Esophagus muscularis mucosa (tissue), 4 donors: ENCODE data around the gene SIAH3. TPM values are rescaled to one million over a fixed set of nuclear protein-coding genes. Genes with fewer than 3 reads are reported as not detected.
"Not testable (repeated sequence)": the region's sequence is repeated elsewhere in the genome, so short reads cannot be mapped to it uniquely, and the experiment has no call there.

Experiments
- DNase-seq: peaks from one replicate; pipeline ENCODE4 v3.0.0-alpha.2; 2017; ENCODE audit errors: extremely low spot score
- H3K27ac ChIP-seq, 4 donors: fragments of 200-600 bp; sonication (generic); replicated peaks in 1 of 4; 1 replicate in 3 of 4; 2 replicates in 1 of 4; pipeline ENCODE4 v1.5.1; 2016 to 2019; ENCODE audit warnings: mild to moderate bottlenecking in 1 of 4
- H3K27me3 ChIP-seq, 4 donors: fragments of 200-600 bp; sonication (generic); one replicate each; pipeline versions ENCODE4 v1.5.1 to v1.6.0; 2016 to 2019
- H3K36me3 ChIP-seq, 4 donors: fragments of 200-600 bp; sonication (generic); one replicate each; pipeline ENCODE4 v1.5.1; 2016 to 2019
- H3K4me1 ChIP-seq, 4 donors: fragments of 200-600 bp; sonication (generic); one replicate each; pipeline ENCODE4 v1.5.1; 2016 to 2019
- H3K4me3 ChIP-seq, 4 donors: fragments of 200-600 bp; sonication (generic); 1 replicate in 2 of 4; 2 replicates in 2 of 4; pipeline ENCODE4 v1.5.1; 2016 to 2019; ENCODE audit warnings: mild to moderate bottlenecking in 4 of 4, moderate library complexity in 1 of 4
- H3K9me3 ChIP-seq, 4 donors: fragments of 200-600 bp; sonication (generic); 1 replicate in 3 of 4; 2 replicates in 1 of 4; pipeline ENCODE4 v1.5.1; 2016 to 2019
- CTCF ChIP-seq, 3 experiments: fragments of 200-600 bp in 2 of 3; fragments of 450-650 bp in 1 of 3; sonication (generic) in 2 of 3; IDR thresholded peaks; one replicate each; pipeline ENCODE4 v1.5.1; 2017 to 2019; ENCODE audit warnings: antibody characterized with exemption in 3 of 3, mild to moderate bottlenecking in 2 of 3, moderate library complexity in 1 of 3
- EP300 ChIP-seq: sonication (generic); formaldehyde crosslinking; IDR thresholded peaks from one replicate; pipeline ENCODE4 v1.6.1; 2017; ENCODE audit warnings: antibody characterized with exemption
- POLR2A ChIP-seq: fragments of 450-650 bp; IDR thresholded peaks from one replicate; pipeline ENCODE4 v1.6.1; 2017; ENCODE audit warnings: antibody characterized with exemption, moderate library complexity, mild to moderate bottlenecking, low read depth
- POLR2AphosphoS5 ChIP-seq, 2 donors: sonication (generic); formaldehyde crosslinking; IDR thresholded peaks; one replicate each; pipeline ENCODE4 v1.6.1; 2017; ENCODE audit warnings: antibody characterized with exemption in 2 of 2
- WGBS: methylation state at CpG from one replicate; pipeline ENCODE4 v1.1.5; 2018; 5-methylcytosine and 5-hydroxymethylcytosine counted together
- intact Hi-C: fragments of 100-400 bp; cut with DNase I; formaldehyde crosslinking; loops from one replicate; pipeline ENCODE4 v1.15.1; 2023
- total RNA-seq, 4 donors: library from RNA; depleted of rRNA; stranded (reverse); fragments of >200 nt; gene quantifications; one replicate each; pipeline versions ENCODE4 v1.1.0 to v1.2.1, GENCODE V29; 2016

Gene SIAH3
- total RNA-seq, 4 donors from 2014 or later: not detected

GRCh38 chr13:45875951-45876350 lies 24.4 kb upstream of the SIAH3 start:
- H3K36me3 ChIP-seq: no peaks in the 10 kb centered on the region
- peaks cover 0 to 5% (median 0%) of the 10 kb centered on the region in 4 donors for H3K4me1 ChIP-seq
- peak; percentile 39 for DNase-seq
- whole genome bisulfite sequencing: 93% methylated on average over 9 of the region's 9 CpGs
- no peak overlapping the region for H3K4me3 ChIP-seq
- H3K27me3 ChIP-seq: peaks cover 0 to 4% (median 0%) of the 10 kb centered on the region in 4 donors
- TF ChIP-seq CTCF (IDR thresholded peaks at IDR 0.05) (no peak), POLR2A (no peak), POLR2AphosphoS5 (IDR thresholded peaks at IDR 0.05) (no peak), EP300 (no peak)
- no peaks in the 10 kb centered on the region for H3K9me3 ChIP-seq
- H3K27ac ChIP-seq: no peak overlapping the region
- intact Hi-C loops: no loop called here

- TF ChIP-seq EP300 (no peak), POLR2A (no peak), CTCF (IDR thresholded peaks at IDR 0.05) (no peak), POLR2AphosphoS5 (IDR thresholded peaks at IDR 0.05) (no peak)
- Histone ChIP-seq H3K4me3 (no peak overlapping the region), H3K9me3 (no peaks in the 10 kb centered on the region), H3K4me1 (no peaks in the 10 kb centered on the region), H3K27me3 (peaks cover 0 to 2% (median 0%) of the 10 kb centered on the region in 4 donors), H3K36me3 (no peaks in the 10 kb centered on the region), H3K27ac (no peak overlapping the region)
- DNase-seq: peak; percentile 47
- 74% methylated on average over 8 of the region's 8 CpGs for WGBS
- intact Hi-C loops: no loop called here
Observed at GRCh38 chr13:45873491-45874325, 22.2 kb upstream of the SIAH3 start.

- whole genome bisulfite sequencing: 52% methylated on average over 3 of the region's 3 CpGs
Observed at GRCh38 chr13:45872566-45872965, 21.0 kb upstream of the SIAH3 start.

GRCh38 chr13:45871201-45871600 lies 19.6 kb upstream of the SIAH3 start:
- H3K36me3 ChIP-seq, H3K4me3 ChIP-seq, DNase-seq, H3K9me3 ChIP-seq, H3K27ac ChIP-seq, H3K4me1 ChIP-seq, H3K27me3 ChIP-seq, intact Hi-C loops: not testable (repeated sequence)
- WGBS: 68% methylated on average over 6 of the region's 6 CpGs

More at GRCh38 chr13:45872566-45872965, 21.0 kb upstream of the SIAH3 start:
- Histone ChIP-seq H3K27ac (no peak overlapping the region), H3K4me3 (no peak overlapping the region), H3K9me3 (no peaks in the 10 kb centered on the region), H3K27me3 (no peaks in the 10 kb centered on the region), H3K36me3 (no peaks in the 10 kb centered on the region), H3K4me1 (no peaks in the 10 kb centered on the region)
- no peak for TF ChIP-seq POLR2AphosphoS5 (IDR thresholded peaks at IDR 0.05)
- no peak for TF ChIP-seq POLR2A
- no peak for TF ChIP-seq CTCF (IDR thresholded peaks at IDR 0.05)
- intact Hi-C loops: no loop called here
- no peak for DNase-seq

GRCh38 chr13:45870232-45870631 lies 18.7 kb upstream of the SIAH3 start:
- Histone ChIP-seq H3K9me3 (no peaks in the 10 kb centered on the region), H3K27me3 (no peaks in the 10 kb centered on the region), H3K27ac (no peak overlapping the region), H3K4me3 (no peak overlapping the region), H3K4me1 (no peaks in the 10 kb centered on the region), H3K36me3 (no peaks in the 10 kb centered on the region)
- DNase-seq: no peak
- TF ChIP-seq POLR2AphosphoS5 (IDR thresholded peaks at IDR 0.05) (no peak), EP300 (no peak), POLR2A (no peak), CTCF (IDR thresholded peaks at IDR 0.05) (no peak)
- intact Hi-C loops: no loop called here
- 90% methylated on average over 10 of the region's 10 CpGs for WGBS
